Activated CD4-positive, alpha-beta T cell treated with anti-CD3 and anti-CD28 coated beads for 24 hours (primary cell): Measurements from ENCODE around the gene ECE2.
"Not testable (repeated sequence)": the region's sequence is repeated elsewhere in the genome, so short reads cannot be mapped to it uniquely, and the experiment has no call there.

ENCODE experiments used
- DNase-seq, 2 donors: peaks; one replicate each; pipeline ENCODE4 v3.0.0-alpha.2; 2020; ENCODE audit warnings: low read depth in 2 of 2

Gene ECE2

GRCh38 chr3:184336547-184337398 lies 61.0 kb downstream of the ECE2 start:
- DNase-seq, result no peak

- DNase-seq, result no peak
Observed at GRCh38 chr3:184337399-184337714, 61.5 kb downstream of the ECE2 start, which contains the start of gene FAM131A. TSS of gene FAM131A (plus strand) at chr3:184337600. CDS start at chr3:184337631, 31 bp downstream.

- DNase-seq, result no peak
Observed at GRCh38 chr3:184337981-184338380, 62.2 kb downstream of the ECE2 start.

- no peak for DNase-seq
Observed at GRCh38 chr3:184338511-184338945, 62.7 kb downstream of the ECE2 start.

GRCh38 chr3:184339001-184339400 lies 63.2 kb downstream of the ECE2 start:
- DNase-seq, result no peak

- DNase-seq, result not testable (repeated sequence)
Observed at GRCh38 chr3:184339451-184340135, 63.8 kb downstream of the ECE2 start.

GRCh38 chr3:184341925-184342324 lies 66.1 kb downstream of the ECE2 start:
- no peak for DNase-seq
